ENCODE data around the gene NR2C2.

DNA sequence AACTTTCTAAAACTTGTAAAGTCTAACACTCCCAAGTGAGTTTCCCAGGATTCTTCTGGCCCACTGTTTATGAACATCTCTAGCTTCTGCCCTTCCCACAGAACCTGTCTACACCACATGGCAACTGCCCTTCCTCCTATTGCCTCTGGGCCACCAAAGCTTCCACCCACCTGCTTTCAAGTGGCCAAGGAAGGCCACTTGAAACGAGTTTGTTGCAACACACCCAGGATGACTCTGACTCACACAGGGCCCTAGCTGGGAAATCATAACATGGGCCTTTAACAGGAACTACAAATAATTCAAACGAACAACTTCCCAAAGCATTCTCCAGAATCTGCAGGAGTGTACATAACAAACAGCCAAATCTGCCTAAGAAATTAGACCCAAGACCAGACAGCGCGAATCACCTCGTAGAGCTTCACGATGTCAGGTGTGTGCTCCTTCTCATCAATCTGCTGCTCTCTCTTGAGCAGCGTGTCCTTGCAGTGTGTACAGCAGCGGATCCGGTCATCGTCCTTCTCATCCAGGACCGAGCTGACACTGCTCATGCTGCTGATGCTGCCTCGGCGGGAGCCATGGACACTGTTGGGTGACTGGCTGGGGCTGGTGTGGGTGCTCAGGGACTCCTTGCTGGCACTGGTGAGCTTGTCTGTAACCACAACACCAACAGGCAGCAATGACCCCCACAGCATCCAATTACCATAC lies 134.7 kb downstream of the NR2C2 start:
- TF ChIP-seq TAF1 (IDR thresholded peaks at IDR 0.05; ENCODE audit: borderline replicate concordance, insufficient read depth, low read length) (no peak), POLR2AphosphoS5 (IDR thresholded peaks at IDR 0.05; ENCODE audit: low read depth, low read length) (no peak), FOXP2 (optimal IDR thresholded peaks at IDR 0.05; ENCODE audit: borderline replicate concordance, extremely low read depth, extremely low read length, insufficient read depth) (no peak)
- TF ChIP-seq, protein P1, sequence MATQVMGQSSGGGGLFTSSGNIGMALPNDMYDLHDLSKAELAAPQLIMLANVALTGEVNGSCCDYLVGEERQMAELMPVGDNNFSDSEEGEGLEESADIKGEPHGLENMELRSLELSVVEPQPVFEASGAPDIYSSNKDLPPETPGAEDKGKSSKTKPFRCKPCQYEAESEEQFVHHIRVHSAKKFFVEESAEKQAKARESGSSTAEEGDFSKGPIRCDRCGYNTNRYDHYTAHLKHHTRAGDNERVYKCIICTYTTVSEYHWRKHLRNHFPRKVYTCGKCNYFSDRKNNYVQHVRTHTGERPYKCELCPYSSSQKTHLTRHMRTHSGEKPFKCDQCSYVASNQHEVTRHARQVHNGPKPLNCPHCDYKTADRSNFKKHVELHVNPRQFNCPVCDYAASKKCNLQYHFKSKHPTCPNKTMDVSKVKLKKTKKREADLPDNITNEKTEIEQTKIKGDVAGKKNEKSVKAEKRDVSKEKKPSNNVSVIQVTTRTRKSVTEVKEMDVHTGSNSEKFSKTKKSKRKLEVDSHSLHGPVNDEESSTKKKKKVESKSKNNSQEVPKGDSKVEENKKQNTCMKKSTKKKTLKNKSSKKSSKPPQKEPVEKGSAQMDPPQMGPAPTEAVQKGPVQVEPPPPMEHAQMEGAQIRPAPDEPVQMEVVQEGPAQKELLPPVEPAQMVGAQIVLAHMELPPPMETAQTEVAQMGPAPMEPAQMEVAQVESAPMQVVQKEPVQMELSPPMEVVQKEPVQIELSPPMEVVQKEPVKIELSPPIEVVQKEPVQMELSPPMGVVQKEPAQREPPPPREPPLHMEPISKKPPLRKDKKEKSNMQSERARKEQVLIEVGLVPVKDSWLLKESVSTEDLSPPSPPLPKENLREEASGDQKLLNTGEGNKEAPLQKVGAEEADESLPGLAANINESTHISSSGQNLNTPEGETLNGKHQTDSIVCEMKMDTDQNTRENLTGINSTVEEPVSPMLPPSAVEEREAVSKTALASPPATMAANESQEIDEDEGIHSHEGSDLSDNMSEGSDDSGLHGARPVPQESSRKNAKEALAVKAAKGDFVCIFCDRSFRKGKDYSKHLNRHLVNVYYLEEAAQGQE (IDR thresholded peaks at IDR 0.05; ENCODE audit: insufficient read depth in 1 of 2, low read depth in 2 of 2, low read length in 2 of 2) = no peak
